ENCODE results near the gene STK32B.

STK32B gene

DNA sequence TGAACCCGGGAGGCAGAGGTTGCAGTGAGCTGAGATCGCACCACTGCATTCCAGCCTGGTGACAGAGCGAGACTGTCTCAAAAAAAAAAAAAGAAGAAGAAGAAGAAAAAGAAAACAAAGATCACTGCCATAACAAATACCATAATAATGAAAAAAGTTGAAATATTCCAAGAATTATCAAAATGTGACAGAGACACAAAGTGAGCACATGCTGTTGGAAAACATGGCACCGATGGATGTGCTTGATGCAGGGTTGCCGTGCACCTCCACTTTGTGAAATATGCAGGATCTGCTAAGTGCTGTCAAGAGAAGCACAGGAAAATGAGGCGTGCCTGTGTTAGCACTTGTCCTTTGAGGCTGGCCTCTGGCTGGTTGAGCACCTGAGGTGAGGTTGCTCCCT lies 133.3 kb downstream of the STK32B start:
- TF ChIP-seq CEBPB (IDR thresholded peaks at IDR 0.05) (no peak), TAF1 (IDR thresholded peaks at IDR 0.05; ENCODE audit: low read depth) (no peak), RAD21 (IDR thresholded peaks at IDR 0.05; ENCODE audit: low read depth) (no peak), TEAD4 (IDR thresholded peaks at IDR 0.05) (no peak), NFIC (IDR thresholded peaks at IDR 0.05) (no peak), EGR1 (IDR thresholded peaks at IDR 0.05) (no peak), CREB1 (IDR thresholded peaks at IDR 0.05; ENCODE audit: low read depth) (no peak), YY1 (IDR thresholded peaks at IDR 0.05; ENCODE audit: low read depth) (no peak), FOXM1 (IDR thresholded peaks at IDR 0.05; ENCODE audit: borderline replicate concordance, low read depth) (no peak)
- TF ChIP-seq, protein P1, sequence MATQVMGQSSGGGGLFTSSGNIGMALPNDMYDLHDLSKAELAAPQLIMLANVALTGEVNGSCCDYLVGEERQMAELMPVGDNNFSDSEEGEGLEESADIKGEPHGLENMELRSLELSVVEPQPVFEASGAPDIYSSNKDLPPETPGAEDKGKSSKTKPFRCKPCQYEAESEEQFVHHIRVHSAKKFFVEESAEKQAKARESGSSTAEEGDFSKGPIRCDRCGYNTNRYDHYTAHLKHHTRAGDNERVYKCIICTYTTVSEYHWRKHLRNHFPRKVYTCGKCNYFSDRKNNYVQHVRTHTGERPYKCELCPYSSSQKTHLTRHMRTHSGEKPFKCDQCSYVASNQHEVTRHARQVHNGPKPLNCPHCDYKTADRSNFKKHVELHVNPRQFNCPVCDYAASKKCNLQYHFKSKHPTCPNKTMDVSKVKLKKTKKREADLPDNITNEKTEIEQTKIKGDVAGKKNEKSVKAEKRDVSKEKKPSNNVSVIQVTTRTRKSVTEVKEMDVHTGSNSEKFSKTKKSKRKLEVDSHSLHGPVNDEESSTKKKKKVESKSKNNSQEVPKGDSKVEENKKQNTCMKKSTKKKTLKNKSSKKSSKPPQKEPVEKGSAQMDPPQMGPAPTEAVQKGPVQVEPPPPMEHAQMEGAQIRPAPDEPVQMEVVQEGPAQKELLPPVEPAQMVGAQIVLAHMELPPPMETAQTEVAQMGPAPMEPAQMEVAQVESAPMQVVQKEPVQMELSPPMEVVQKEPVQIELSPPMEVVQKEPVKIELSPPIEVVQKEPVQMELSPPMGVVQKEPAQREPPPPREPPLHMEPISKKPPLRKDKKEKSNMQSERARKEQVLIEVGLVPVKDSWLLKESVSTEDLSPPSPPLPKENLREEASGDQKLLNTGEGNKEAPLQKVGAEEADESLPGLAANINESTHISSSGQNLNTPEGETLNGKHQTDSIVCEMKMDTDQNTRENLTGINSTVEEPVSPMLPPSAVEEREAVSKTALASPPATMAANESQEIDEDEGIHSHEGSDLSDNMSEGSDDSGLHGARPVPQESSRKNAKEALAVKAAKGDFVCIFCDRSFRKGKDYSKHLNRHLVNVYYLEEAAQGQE (IDR thresholded peaks at IDR 0.05; ENCODE audit: low read depth), result no peak
- TF ChIP-seq, protein P2, sequence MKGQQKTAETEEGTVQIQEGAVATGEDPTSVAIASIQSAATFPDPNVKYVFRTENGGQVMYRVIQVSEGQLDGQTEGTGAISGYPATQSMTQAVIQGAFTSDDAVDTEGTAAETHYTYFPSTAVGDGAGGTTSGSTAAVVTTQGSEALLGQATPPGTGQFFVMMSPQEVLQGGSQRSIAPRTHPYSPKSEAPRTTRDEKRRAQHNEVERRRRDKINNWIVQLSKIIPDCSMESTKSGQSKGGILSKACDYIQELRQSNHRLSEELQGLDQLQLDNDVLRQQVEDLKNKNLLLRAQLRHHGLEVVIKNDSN (IDR thresholded peaks at IDR 0.05), result no peak

GRCh38 chr4:5185551-5185950 lies 134.3 kb downstream of the STK32B start:
- no peak for TF ChIP-seq FOXM1 (IDR thresholded peaks at IDR 0.05; ENCODE audit: borderline replicate concordance, low read depth)
- TF ChIP-seq NFIC (IDR thresholded peaks at IDR 0.05), result no peak
- TF ChIP-seq MAX (IDR thresholded peaks at IDR 0.05), result no peak
- TF ChIP-seq, protein P1 (IDR thresholded peaks at IDR 0.05; ENCODE audit: low read depth), result no peak
- TF ChIP-seq, protein P2 (IDR thresholded peaks at IDR 0.05), result no peak
- no peak for TF ChIP-seq CEBPB (IDR thresholded peaks at IDR 0.05)
- TF ChIP-seq TCF12 (IDR thresholded peaks at IDR 0.05; ENCODE audit: low read depth), result no peak
- TF ChIP-seq YY1 (IDR thresholded peaks at IDR 0.05; ENCODE audit: low read depth), result no peak
- no peak for TF ChIP-seq EP300 (IDR thresholded peaks at IDR 0.05; ENCODE audit: borderline replicate concordance)
- TF ChIP-seq EGR1 (IDR thresholded peaks at IDR 0.05), result no peak
- TF ChIP-seq CREB1 (IDR thresholded peaks at IDR 0.05; ENCODE audit: low read depth), result no peak

GRCh38 chr4:5186271-5187064 lies 135.2 kb downstream of the STK32B start:
- TF ChIP-seq EP300 (IDR thresholded peaks at IDR 0.05; ENCODE audit: borderline replicate concordance) (no peak), MAX (IDR thresholded peaks at IDR 0.05) (no peak), NFIC (IDR thresholded peaks at IDR 0.05) (no peak), CEBPB (IDR thresholded peaks at IDR 0.05) (no peak), TCF12 (IDR thresholded peaks at IDR 0.05; ENCODE audit: low read depth) (no peak), RAD21 (IDR thresholded peaks at IDR 0.05; ENCODE audit: low read depth) (no peak), TAF1 (IDR thresholded peaks at IDR 0.05; ENCODE audit: low read depth) (no peak), ZBTB7A (IDR thresholded peaks at IDR 0.05; ENCODE audit: low read depth) (no peak), YY1 (IDR thresholded peaks at IDR 0.05; ENCODE audit: low read depth) (no peak), CREB1 (IDR thresholded peaks at IDR 0.05; ENCODE audit: low read depth) (no peak), EGR1 (IDR thresholded peaks at IDR 0.05) (no peak), FOXM1 (IDR thresholded peaks at IDR 0.05; ENCODE audit: borderline replicate concordance, low read depth) (no peak), TEAD4 (IDR thresholded peaks at IDR 0.05) (no peak)
- TF ChIP-seq, protein P2 (IDR thresholded peaks at IDR 0.05), result no peak
- TF ChIP-seq, protein P1 (IDR thresholded peaks at IDR 0.05; ENCODE audit: low read depth), result no peak

GRCh38 chr4:5188130-5188529 lies 136.8 kb downstream of the STK32B start:
- no peak for TF ChIP-seq TAF1 (IDR thresholded peaks at IDR 0.05; ENCODE audit: low read depth)
- TF ChIP-seq CREB1 (IDR thresholded peaks at IDR 0.05; ENCODE audit: low read depth), result no peak
- TF ChIP-seq, protein P1 (IDR thresholded peaks at IDR 0.05; ENCODE audit: low read depth), result no peak
- no peak for TF ChIP-seq MAX (IDR thresholded peaks at IDR 0.05)
- TF ChIP-seq EGR1 (IDR thresholded peaks at IDR 0.05), result no peak
- TF ChIP-seq RAD21 (IDR thresholded peaks at IDR 0.05; ENCODE audit: low read depth), result no peak
- no peak for TF ChIP-seq NFIC (IDR thresholded peaks at IDR 0.05)
- no peak for TF ChIP-seq FOXM1 (IDR thresholded peaks at IDR 0.05; ENCODE audit: borderline replicate concordance, low read depth)
- no peak for TF ChIP-seq CEBPB (IDR thresholded peaks at IDR 0.05)
- no peak for TF ChIP-seq ZBTB7A (IDR thresholded peaks at IDR 0.05; ENCODE audit: low read depth)
- no peak for TF ChIP-seq YY1 (IDR thresholded peaks at IDR 0.05; ENCODE audit: low read depth)
- no peak for TF ChIP-seq EP300 (IDR thresholded peaks at IDR 0.05; ENCODE audit: borderline replicate concordance)

All from Ishikawa (cell line).